ENCODE results near the gene CALD1. TPM values are rescaled to one million over a fixed set of nuclear protein-coding genes. Genes with fewer than 3 reads are reported as not detected.

CALD1 gene
- total RNA-seq, 4 donors from 2014 or later = 32.3 to 462 (median 98.4) TPM

GRCh38 chr7:134927076-134927475 is 147.6 kb downstream of the CALD1 start:
- intact Hi-C loops (cut with DNase I) = no loop called here

GRCh38 chr7:134927723-134928122 is 148.3 kb downstream of the CALD1 start:
- DNase-seq = no peak
- TF ChIP-seq CTCF (IDR thresholded peaks at IDR 0.05) (no peak), POLR2A (IDR thresholded peaks at IDR 0.05) (no peak)
- Histone ChIP-seq H3K36me3 (peaks cover 0 to 21% (median 0%) of the 10 kb centered on the region in 3 donors), H3K27ac (peak overlapping the region in 1 of 4 donors; percentile 39), H3K9me3 (no peaks in the 10 kb centered on the region), H3K27me3 (no peaks in the 10 kb centered on the region), H3K4me3 (no peak overlapping the region), H3K4me1 (peaks cover 0 to 4% (median 0%) of the 10 kb centered on the region in 3 donors)
- intact Hi-C loops (cut with DNase I) = no loop called here
- 93% methylated on average over 3 of the region's 3 CpGs for WGBS, 2 donors

More at GRCh38 chr7:134927076-134927475, 147.6 kb downstream of the CALD1 start:
- Histone ChIP-seq H3K27me3 (no peaks in the 10 kb centered on the region), H3K4me3 (no peak overlapping the region), H3K27ac (peak overlapping the region in 1 of 4 donors; percentile 8), H3K4me1 (peaks cover 0 to 4% (median 0%) of the 10 kb centered on the region in 3 donors), H3K36me3 (peaks cover 0 to 14% (median 0%) of the 10 kb centered on the region in 3 donors), H3K9me3 (no peaks in the 10 kb centered on the region)
- no peak for DNase-seq
- TF ChIP-seq CTCF (IDR thresholded peaks at IDR 0.05) (no peak), POLR2A (IDR thresholded peaks at IDR 0.05) (no peak)
- 62 to 68% methylated on average over 2 of the region's 2 CpGs for WGBS, 2 donors

- TF ChIP-seq CTCF (IDR thresholded peaks at IDR 0.05) = no peak
- no peak for TF ChIP-seq POLR2A (IDR thresholded peaks at IDR 0.05)
- intact Hi-C loops (cut with DNase I) = no loop called here
- no peaks in the 10 kb centered on the region for H3K9me3 ChIP-seq
- WGBS, 2 donors = 94 to 98% methylated on average over 18 of the region's 18 CpGs
- peak overlapping the region in 2 of 4 donors; percentile 39 to 40 for H3K27ac ChIP-seq
- DNase-seq = no peak
- H3K27me3 ChIP-seq = no peaks in the 10 kb centered on the region
- peaks cover 0 to 8% (median 0%) of the 10 kb centered on the region in 3 donors for H3K4me1 ChIP-seq
- peaks cover 0 to 27% (median 0%) of the 10 kb centered on the region in 3 donors for H3K36me3 ChIP-seq
- H3K4me3 ChIP-seq = no peak overlapping the region
Measured at GRCh38 chr7:134928554-134928953, 149.1 kb downstream of the CALD1 start.

GRCh38 chr7:134931487-134931886 is 152.1 kb downstream of the CALD1 start:
- H3K27me3 ChIP-seq = no peaks in the 10 kb centered on the region
- intact Hi-C loops (cut with DNase I) = no loop called here
- no peak overlapping the region for H3K4me3 ChIP-seq
- peaks cover 0 to 21% (median 0%) of the 10 kb centered on the region in 3 donors for H3K4me1 ChIP-seq
- H3K9me3 ChIP-seq = no peaks in the 10 kb centered on the region
- no peak for DNase-seq
- peak overlapping the region; percentile 50 to 79 (median 76) for H3K27ac ChIP-seq
- 59 to 63% methylated on average over 1 of the region's 1 CpG for WGBS, 2 donors
- no peak for TF ChIP-seq CTCF (IDR thresholded peaks at IDR 0.05)
- no peak for TF ChIP-seq POLR2A (IDR thresholded peaks at IDR 0.05)
- H3K36me3 ChIP-seq = peaks cover 0 to 46% (median 0%) of the 10 kb centered on the region in 3 donors

- no peaks in the 10 kb centered on the region for H3K27me3 ChIP-seq
- H3K4me1 ChIP-seq = peaks cover 0 to 34% (median 0%) of the 10 kb centered on the region in 3 donors
- peak overlapping the region in 1 of 4 donors; percentile 9 for H3K4me3 ChIP-seq
- H3K9me3 ChIP-seq = no peaks in the 10 kb centered on the region
- peak overlapping the region; percentile 50 to 79 (median 76) for H3K27ac ChIP-seq
- no peak for DNase-seq
- intact Hi-C loops (cut with DNase I) = no loop called here
- TF ChIP-seq POLR2A (IDR thresholded peaks at IDR 0.05) (no peak), CTCF (IDR thresholded peaks at IDR 0.05) (no peak)
- 60 to 73% methylated on average over 9 to 14 of the region's 17 CpGs for WGBS, 2 donors
- H3K36me3 ChIP-seq = peaks cover 0 to 46% (median 0%) of the 10 kb centered on the region in 3 donors
Measured at GRCh38 chr7:134932707-134933370, 153.4 kb downstream of the CALD1 start.
